HepG2 (cell line): ENCODE data around the gene TNK1. TPM values are rescaled to one million over a fixed set of nuclear protein-coding genes. Genes with fewer than 3 reads are reported as not detected.

ENCODE experiments used
- AGO1 ChIP-seq: fragments of 200-400 bp; formaldehyde crosslinking; IDR thresholded peaks from 2 replicates; pipeline ENCODE4 v1.6.1; 2017; ENCODE audit warnings: mild to moderate bottlenecking, low read depth, low read length, moderate library complexity; ENCODE audit not compliant: poor library complexity, severe bottlenecking
- ARNT2 ChIP-seq: sonication (generic); formaldehyde crosslinking; IDR thresholded peaks from 2 replicates; pipeline ENCODE4 v1.8.0; 2022; ENCODE audit warnings: mild to moderate bottlenecking, low read depth, missing genetic modification reagents, moderate library complexity
- ATRX ChIP-seq: sonication (generic); formaldehyde crosslinking; IDR thresholded peaks from 2 replicates; pipeline ENCODE4 v1.4.0; 2020; ENCODE audit warnings: missing genetic modification reagents, borderline replicate concordance
- FOSL2 ChIP-seq: sonication (generic); formaldehyde crosslinking; IDR thresholded peaks from 2 replicates; pipeline ENCODE4 v1.4.0; 2020; ENCODE audit warnings: missing genetic modification reagents
- HNRNPLL ChIP-seq: fragments of 200-400 bp; formaldehyde crosslinking; IDR thresholded peaks from 2 replicates; pipeline ENCODE4 v1.6.1; 2017; ENCODE audit warnings: mild to moderate bottlenecking, low read depth, low read length; ENCODE audit not compliant: poor library complexity, severe bottlenecking
- IRX3 ChIP-seq: sonication (generic); formaldehyde crosslinking; IDR thresholded peaks from 2 replicates; pipeline ENCODE4 v1.8.1; 2023; ENCODE audit warnings: mild to moderate bottlenecking, low read depth, missing genetic modification reagents, borderline replicate concordance
- KDM1A ChIP-seq: IDR thresholded peaks from 2 replicates; pipeline ENCODE4 v1.6.1; 2016; ENCODE audit warnings: missing compliant biosample characterization
- KLF12 ChIP-seq: sonication (generic); formaldehyde crosslinking; IDR thresholded peaks from 2 replicates; pipeline ENCODE4 v1.4.0; 2020; ENCODE audit warnings: missing genetic modification reagents, borderline replicate concordance
- NFKB2 ChIP-seq: sonication (generic); formaldehyde crosslinking; IDR thresholded peaks from 2 replicates; pipeline ENCODE4 v1.4.0; 2020; ENCODE audit warnings: missing genetic modification reagents, borderline replicate concordance
- REXO4 ChIP-seq: sonication (generic); formaldehyde crosslinking; IDR thresholded peaks from 2 replicates; pipeline ENCODE4 v1.8.0; 2022; ENCODE audit warnings: missing genetic modification reagents, mild to moderate bottlenecking, borderline replicate concordance
- THAP11 ChIP-seq: IDR thresholded peaks from 2 replicates; pipeline ENCODE4 v1.6.1; 2016; ENCODE audit warnings: missing biosample characterization, missing genetic modification reagents
- WIZ ChIP-seq: sonication (generic); formaldehyde crosslinking; IDR thresholded peaks from 2 replicates; pipeline ENCODE4 v1.5.1; 2020; ENCODE audit warnings: mild to moderate bottlenecking, missing genetic modification reagents
- ZFP37 ChIP-seq: sonication (generic); formaldehyde crosslinking; IDR thresholded peaks from 2 replicates; pipeline ENCODE4 v1.4.0; 2020; ENCODE audit warnings: missing genetic modification reagents, borderline replicate concordance
- ZNF329 ChIP-seq: sonication (generic); formaldehyde crosslinking; IDR thresholded peaks from 2 replicates; pipeline ENCODE4 v1.9.0; 2021; ENCODE audit warnings: low read depth, mild to moderate bottlenecking, missing genetic modification reagents
- ZNF672 ChIP-seq: sonication (generic); formaldehyde crosslinking; IDR thresholded peaks from 2 replicates; pipeline ENCODE4 v1.8.1; 2022; ENCODE audit warnings: missing genetic modification reagents
- ZNF883 ChIP-seq: sonication (generic); formaldehyde crosslinking; IDR thresholded peaks from 2 replicates; pipeline ENCODE4 v1.5.1; 2020; ENCODE audit warnings: mild to moderate bottlenecking, missing genetic modification reagents; ENCODE audit errors: not compliant biosample characterization
- polyA plus RNA-seq, 8 experiments: library from polyadenylated mRNA; depleted of rRNA in 3 of 8; stranded (reverse) in 7 of 8; unstranded in 1 of 8; fragments of >200 nt; fragmentation: Illumina TruSeq in 4 of 8; extraction: Trizol in 4 of 8; gene quantifications; 2 replicates each; pipeline versions ENCODE4 v1.2.1 to v1.2.3, GENCODE V29; 2011 to 2016; ENCODE audit warnings: low read depth in 4 of 8, missing spikeins in 1 of 8, mixed read lengths in 1 of 8; ENCODE audit not compliant: insufficient read depth in 1 of 8
- total RNA-seq, 5 experiments: library from RNA; depleted of rRNA; stranded (reverse); fragments of >200 nt; fragmentation: Illumina TruSeq; extraction: Trizol; gene quantifications; 2 replicates each; pipeline ENCODE4 v1.2.3, GENCODE V29; 2016; ENCODE audit warnings: low read depth in 1 of 5
- TF ChIP-seq, protein P1 (sequence below): sonication (generic); formaldehyde crosslinking; IDR thresholded peaks from 2 replicates; pipeline ENCODE4 v1.4.0; 2020; ENCODE audit warnings: missing genetic modification reagents, borderline replicate concordance
- TF ChIP-seq, protein P2 (sequence below): sonication (generic); formaldehyde crosslinking; IDR thresholded peaks from 2 replicates; pipeline ENCODE4 v1.8.0; 2022; ENCODE audit warnings: low read depth, missing genetic modification reagents
- TF ChIP-seq, protein P3 (sequence below): sonication (generic); formaldehyde crosslinking; IDR thresholded peaks from 2 replicates; pipeline ENCODE4 v1.8.0; 2023; ENCODE audit warnings: mild to moderate bottlenecking, missing genetic modification reagents
- TF ChIP-seq, protein P4 (sequence below): sonication (generic); formaldehyde crosslinking; IDR thresholded peaks from 2 replicates; pipeline ENCODE4 v1.4.0; 2020; ENCODE audit warnings: mild to moderate bottlenecking, missing genetic modification reagents
- TF ChIP-seq, protein P5 (sequence below), 2 experiments: sonication (generic) in 1 of 2; formaldehyde crosslinking in 1 of 2; IDR thresholded peaks; 2 replicates each; pipeline versions ENCODE4 v1.4.0 to v1.6.1; 2018 to 2020; ENCODE audit warnings: missing genetic modification reagents in 2 of 2, borderline replicate concordance in 1 of 2, low read depth in 1 of 2, mild to moderate bottlenecking in 1 of 2, missing biosample characterization in 1 of 2

The TNK1 gene
- total and polyA plus RNA-seq, 2 of the 13 experiments (the other 11 are each of a cell fraction or from before 2014, with no cell fraction given), result 2.0 to 3.5 TPM

DNA sequence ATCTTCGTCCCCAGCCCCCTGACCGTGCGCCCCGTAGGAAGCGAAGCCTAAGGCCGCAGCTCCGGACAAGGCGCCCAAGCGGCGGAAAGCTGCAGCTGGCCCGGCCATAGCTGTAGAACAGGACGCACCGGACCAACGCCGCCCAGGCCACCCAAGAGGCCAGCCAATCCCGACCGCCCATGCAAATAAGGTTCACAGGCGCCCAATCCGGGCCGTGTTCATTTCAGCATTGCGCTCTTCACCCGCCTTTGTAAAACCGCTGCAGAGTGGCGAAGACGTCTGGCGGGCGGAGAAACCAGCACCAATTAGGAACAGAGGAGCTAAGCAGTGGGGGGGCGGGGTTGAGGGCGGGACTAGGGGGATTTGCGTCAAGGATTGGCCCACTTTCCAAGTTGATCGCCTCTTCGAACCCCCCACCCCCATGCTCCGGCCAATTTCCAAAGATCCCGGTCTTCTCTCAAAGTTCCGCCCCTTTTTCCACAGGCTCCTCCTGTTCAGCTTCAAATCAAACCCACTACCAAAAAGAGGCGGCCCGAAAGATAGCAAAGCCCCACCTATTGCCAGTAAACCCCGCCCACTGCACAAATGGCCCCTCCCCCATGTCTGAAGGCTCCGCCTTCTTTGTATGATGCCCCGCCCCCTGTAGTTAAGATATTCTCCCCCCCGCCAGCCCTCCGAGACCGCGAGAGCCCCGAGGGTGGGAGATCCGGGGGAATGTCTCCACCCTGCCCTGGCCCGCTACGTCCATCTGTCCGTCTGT, 23.3 kb downstream of the TNK1 start, which contains the start of gene TMEM256 (continued):
- peak; percentile 65; the same call in 1 of the 2 replicates for TF ChIP-seq IRX3 (CRISPR knock-in tag)
- no peak for TF ChIP-seq ZNF329 (CRISPR knock-in tag)
- no peak for TF ChIP-seq ZNF672
- TF ChIP-seq AGO1, result no peak
- no peak for TF ChIP-seq KLF12 (CRISPR knock-in tag)
- no peak for TF ChIP-seq WIZ (CRISPR knock-in tag)
- TF ChIP-seq, protein P1, sequence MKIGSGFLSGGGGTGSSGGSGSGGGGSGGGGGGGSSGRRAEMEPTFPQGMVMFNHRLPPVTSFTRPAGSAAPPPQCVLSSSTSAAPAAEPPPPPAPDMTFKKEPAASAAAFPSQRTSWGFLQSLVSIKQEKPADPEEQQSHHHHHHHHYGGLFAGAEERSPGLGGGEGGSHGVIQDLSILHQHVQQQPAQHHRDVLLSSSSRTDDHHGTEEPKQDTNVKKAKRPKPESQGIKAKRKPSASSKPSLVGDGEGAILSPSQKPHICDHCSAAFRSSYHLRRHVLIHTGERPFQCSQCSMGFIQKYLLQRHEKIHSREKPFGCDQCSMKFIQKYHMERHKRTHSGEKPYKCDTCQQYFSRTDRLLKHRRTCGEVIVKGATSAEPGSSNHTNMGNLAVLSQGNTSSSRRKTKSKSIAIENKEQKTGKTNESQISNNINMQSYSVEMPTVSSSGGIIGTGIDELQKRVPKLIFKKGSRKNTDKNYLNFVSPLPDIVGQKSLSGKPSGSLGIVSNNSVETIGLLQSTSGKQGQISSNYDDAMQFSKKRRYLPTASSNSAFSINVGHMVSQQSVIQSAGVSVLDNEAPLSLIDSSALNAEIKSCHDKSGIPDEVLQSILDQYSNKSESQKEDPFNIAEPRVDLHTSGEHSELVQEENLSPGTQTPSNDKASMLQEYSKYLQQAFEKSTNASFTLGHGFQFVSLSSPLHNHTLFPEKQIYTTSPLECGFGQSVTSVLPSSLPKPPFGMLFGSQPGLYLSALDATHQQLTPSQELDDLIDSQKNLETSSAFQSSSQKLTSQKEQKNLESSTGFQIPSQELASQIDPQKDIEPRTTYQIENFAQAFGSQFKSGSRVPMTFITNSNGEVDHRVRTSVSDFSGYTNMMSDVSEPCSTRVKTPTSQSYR (CRISPR knock-in tag), result no peak
- TF ChIP-seq FOSL2 (CRISPR knock-in tag), result peak; percentile 13; the same call in 1 of the 2 replicates
- TF ChIP-seq ZFP37, result no peak; the same call in 1 of the 2 replicates
- peak; percentile 89; the same call in 1 of the 2 replicates for TF ChIP-seq NFKB2 (CRISPR knock-in tag)
- TF ChIP-seq, protein P2, sequence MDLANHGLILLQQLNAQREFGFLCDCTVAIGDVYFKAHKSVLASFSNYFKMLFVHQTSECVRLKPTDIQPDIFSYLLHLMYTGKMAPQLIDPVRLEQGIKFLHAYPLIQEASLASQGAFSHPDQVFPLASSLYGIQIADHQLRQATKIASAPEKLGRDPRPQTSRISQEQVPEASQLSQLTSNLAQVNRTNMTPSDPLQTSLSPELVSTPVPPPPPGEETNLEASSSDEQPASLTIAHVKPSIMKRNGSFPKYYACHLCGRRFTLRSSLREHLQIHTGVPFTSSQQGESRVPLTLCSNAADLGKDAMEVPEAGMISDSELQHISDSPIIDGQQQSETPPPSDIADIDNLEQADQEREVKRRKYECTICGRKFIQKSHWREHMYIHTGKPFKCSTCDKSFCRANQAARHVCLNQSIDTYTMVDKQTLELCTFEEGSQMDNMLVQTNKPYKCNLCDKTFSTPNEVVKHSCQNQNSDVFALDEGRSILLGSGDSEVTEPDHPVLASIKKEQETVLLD (CRISPR knock-in tag), result no peak; the same call in 1 of the 2 replicates
- TF ChIP-seq, protein P3, sequence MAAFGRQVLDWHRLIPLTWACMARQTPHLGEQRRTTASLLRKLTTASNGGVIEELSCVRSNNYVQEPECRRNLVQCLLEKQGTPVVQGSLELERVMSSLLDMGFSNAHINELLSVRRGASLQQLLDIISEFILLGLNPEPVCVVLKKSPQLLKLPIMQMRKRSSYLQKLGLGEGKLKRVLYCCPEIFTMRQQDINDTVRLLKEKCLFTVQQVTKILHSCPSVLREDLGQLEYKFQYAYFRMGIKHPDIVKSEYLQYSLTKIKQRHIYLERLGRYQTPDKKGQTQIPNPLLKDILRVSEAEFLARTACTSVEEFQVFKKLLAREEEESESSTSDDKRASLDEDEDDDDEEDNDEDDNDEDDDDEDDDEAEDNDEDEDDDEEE, result no peak
- no peak for TF ChIP-seq ZNF883 (CRISPR knock-in tag)
- TF ChIP-seq, protein P4, sequence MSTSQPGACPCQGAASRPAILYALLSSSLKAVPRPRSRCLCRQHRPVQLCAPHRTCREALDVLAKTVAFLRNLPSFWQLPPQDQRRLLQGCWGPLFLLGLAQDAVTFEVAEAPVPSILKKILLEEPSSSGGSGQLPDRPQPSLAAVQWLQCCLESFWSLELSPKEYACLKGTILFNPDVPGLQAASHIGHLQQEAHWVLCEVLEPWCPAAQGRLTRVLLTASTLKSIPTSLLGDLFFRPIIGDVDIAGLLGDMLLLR (CRISPR knock-in tag), result 0 out of 2 replicates have a peak, but pooled peaks have one; percentile 24
- peak; percentile 79 for TF ChIP-seq HNRNPLL
- TF ChIP-seq THAP11 (CRISPR knock-in tag), result peak; percentile 75
- TF ChIP-seq, protein P5, sequence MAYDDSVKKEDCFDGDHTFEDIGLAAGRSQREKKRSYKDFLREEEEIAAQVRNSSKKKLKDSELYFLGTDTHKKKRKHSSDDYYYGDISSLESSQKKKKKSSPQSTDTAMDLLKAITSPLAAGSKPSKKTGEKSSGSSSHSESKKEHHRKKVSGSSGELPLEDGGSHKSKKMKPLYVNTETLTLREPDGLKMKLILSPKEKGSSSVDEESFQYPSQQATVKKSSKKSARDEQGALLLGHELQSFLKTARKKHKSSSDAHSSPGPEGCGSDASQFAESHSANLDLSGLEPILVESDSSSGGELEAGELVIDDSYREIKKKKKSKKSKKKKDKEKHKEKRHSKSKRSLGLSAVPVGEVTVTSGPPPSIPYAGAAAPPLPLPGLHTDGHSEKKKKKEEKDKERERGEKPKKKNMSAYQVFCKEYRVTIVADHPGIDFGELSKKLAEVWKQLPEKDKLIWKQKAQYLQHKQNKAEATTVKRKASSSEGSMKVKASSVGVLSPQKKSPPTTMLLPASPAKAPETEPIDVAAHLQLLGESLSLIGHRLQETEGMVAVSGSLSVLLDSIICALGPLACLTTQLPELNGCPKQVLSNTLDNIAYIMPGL (CRISPR knock-in tag; IDR thresholded peaks at IDR 0.05; ENCODE audit: borderline replicate concordance in 1 of 2, low read depth in 1 of 2), result peak; percentile 31 to 33; a peak in 1 of 4 replicates
- no peak for TF ChIP-seq REXO4 (CRISPR knock-in tag)
- TF ChIP-seq ATRX (CRISPR knock-in tag), result no peak
- no peak; the same call in 1 of the 2 replicates for TF ChIP-seq ARNT2 (CRISPR knock-in tag)
- no peak for TF ChIP-seq KDM1A
